Spleen (tissue), 11 donors: ENCODE results near the gene SSR3. TPM values are rescaled to one million over a fixed set of nuclear protein-coding genes. Genes with fewer than 3 reads are reported as not detected.

ENCODE experiments used
- DNase-seq: peaks from one replicate; pipeline ENCODE4 v3.0.0-alpha.2; 2020
- H3K27ac ChIP-seq, 8 donors: fragments of 200-600 bp; sonication (generic) in 7 of 8; 1 replicate in 4 of 8; 2 replicates in 4 of 8; pipeline versions ENCODE4 v1.5.0 to v1.8.0; 2016 to 2021; ENCODE audit warnings: inconsistent platforms in 4 of 8, mild to moderate bottlenecking in 4 of 8, moderate library complexity in 1 of 8
- H3K27me3 ChIP-seq, 7 donors: fragments of 200-600 bp; sonication (generic) in 6 of 7; replicated peaks in 1 of 7; 1 replicate in 4 of 7; 2 replicates in 3 of 7; pipeline versions ENCODE4 v1.5.0 to v1.8.0; 2016 to 2021; ENCODE audit warnings: inconsistent platforms in 3 of 7, mild to moderate bottlenecking in 1 of 7
- H3K36me3 ChIP-seq, 6 donors: fragments of 200-600 bp; sonication (generic) in 5 of 6; 1 replicate in 4 of 6; 2 replicates in 2 of 6; pipeline versions ENCODE4 v1.5.0 to v1.8.0; 2016 to 2021; ENCODE audit warnings: inconsistent platforms in 2 of 6
- H3K4me1 ChIP-seq, 6 donors: fragments of 200-600 bp; sonication (generic) in 5 of 6; 1 replicate in 3 of 6; 2 replicates in 3 of 6; pipeline versions ENCODE4 v1.5.0 to v1.8.0; 2016 to 2021; ENCODE audit warnings: inconsistent platforms in 3 of 6
- H3K4me3 ChIP-seq, 8 donors: fragments of 200-600 bp; sonication (generic) in 7 of 8; 1 replicate in 4 of 8; 2 replicates in 4 of 8; pipeline versions ENCODE4 v1.5.0 to v1.8.0; 2016 to 2021; ENCODE audit warnings: inconsistent platforms in 4 of 8, mild to moderate bottlenecking in 4 of 8, moderate library complexity in 2 of 8
- H3K9me3 ChIP-seq, 8 donors: fragments of 200-600 bp; sonication (generic) in 7 of 8; 1 replicate in 4 of 8; 2 replicates in 4 of 8; pipeline versions ENCODE4 v1.5.0 to v1.8.0; 2016 to 2021; ENCODE audit warnings: inconsistent platforms in 4 of 8
- POLR2A ChIP-seq, 3 donors: fragments of 450-650 bp; IDR thresholded peaks; one replicate each; pipeline ENCODE4 v1.5.1; 2017; ENCODE audit warnings: antibody characterized with exemption in 3 of 3, mild to moderate bottlenecking in 1 of 3
- POLR2AphosphoS5 ChIP-seq, 3 donors: sonication (generic); formaldehyde crosslinking; IDR thresholded peaks; one replicate each; pipeline ENCODE4 v1.5.1; 2017; ENCODE audit warnings: antibody characterized with exemption in 3 of 3
- WGBS, 5 donors: extraction: QIAGEN DNeasy Blood & Tissue Kit in 3 of 5; methylation state at CpG; one replicate each; pipeline versions ENCODE4 v1.1.5 to v1.1.7; 2013 to 2018; 5-methylcytosine and 5-hydroxymethylcytosine counted together
- intact Hi-C: fragments of 100-400 bp; cut with DNase I; formaldehyde crosslinking; loops from one replicate; pipeline ENCODE4 v1.15.0; 2023; ENCODE audit warnings: low total_unique reads
- polyA plus RNA-seq, 3 donors: library from polyadenylated mRNA; stranded (reverse); fragments of 200-250 nt; gene quantifications; one replicate each; pipeline ENCODE4 v1.2.1, GENCODE V29; 2013
- total RNA-seq, 7 donors: library from RNA; depleted of rRNA in 3 of 7; stranded (reverse); fragments of >200 nt in 3 of 7; fragmentation: NEBNext Ultra II Directional in 4 of 7; extraction: Animal tissue kit (Norgen Biotek cat#: 25700) in 4 of 7; gene quantifications; one replicate each; pipeline versions ENCODE4 v1.1.0 to v1.2.1, GENCODE V29; 2016 to 2021
- TF ChIP-seq, protein P1 (sequence below), 11 experiments: fragments of 200-600 bp in 7 of 11; fragments of 450-650 bp in 4 of 11; sonication (generic) in 4 of 11; IDR thresholded peaks in 8 of 11; conservative IDR thresholded peaks in 3 of 11; 1 replicate in 7 of 11; 2 replicates in 4 of 11; pipeline versions ENCODE4 v1.4.0 to v1.8.0; 2016 to 2021; ENCODE audit warnings: antibody characterized with exemption in 11 of 11, inconsistent platforms in 4 of 11, mild to moderate bottlenecking in 1 of 11
- donor health status: healthy with polysubstance abuse.
- donor health status: DM: no; HTN: no; CAD: no; lungs with moderate emphysema.
- donor health status: DM: no; HTN: no; CAD: no.
- donor health status: Bipolar disorder and iron deficiency.
- donor health status: healthy.
- donor health status: DM: no; HTN: no; CAD: no.
- donor health status: DM: yes; HTN: yes; CAD: no.

SSR3 gene
- total and polyA plus RNA-seq, 10 donors: 36.6 to 123 (median 96.7) TPM

DNA sequence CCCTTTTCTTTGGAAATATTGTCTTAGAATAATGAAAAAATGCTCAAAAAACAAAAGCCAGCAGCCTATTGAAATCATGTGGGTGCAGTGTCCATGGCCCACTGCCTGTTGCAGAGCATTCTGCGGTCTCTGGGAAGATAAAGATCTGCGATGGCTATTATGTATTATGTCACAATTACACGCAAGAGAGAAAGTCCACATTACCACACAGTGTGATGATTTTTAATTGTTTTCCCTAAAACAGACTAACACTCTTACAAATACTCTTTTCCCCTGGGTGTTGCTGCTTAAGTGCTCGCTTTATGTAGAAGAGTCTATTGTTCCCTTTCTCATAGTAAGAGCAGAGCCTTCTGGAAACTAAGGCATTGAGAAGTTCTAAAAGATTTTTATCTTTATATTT, 32.2 kb downstream of the SSR3 start:
- Histone ChIP-seq H3K9me3 (no peaks in the 10 kb centered on the region), H3K4me3 (no peak overlapping the region), H3K27me3 (no peaks in the 10 kb centered on the region), H3K36me3 (no peaks in the 10 kb centered on the region), H3K4me1 (peaks cover 0 to 8% (median 4%) of the 10 kb centered on the region in 6 donors), H3K27ac (no peak overlapping the region)
- WGBS, 5 donors: 75 to 87% (median 85%) methylated on average over 4 of the region's 4 CpGs
- TF ChIP-seq, protein P1, sequence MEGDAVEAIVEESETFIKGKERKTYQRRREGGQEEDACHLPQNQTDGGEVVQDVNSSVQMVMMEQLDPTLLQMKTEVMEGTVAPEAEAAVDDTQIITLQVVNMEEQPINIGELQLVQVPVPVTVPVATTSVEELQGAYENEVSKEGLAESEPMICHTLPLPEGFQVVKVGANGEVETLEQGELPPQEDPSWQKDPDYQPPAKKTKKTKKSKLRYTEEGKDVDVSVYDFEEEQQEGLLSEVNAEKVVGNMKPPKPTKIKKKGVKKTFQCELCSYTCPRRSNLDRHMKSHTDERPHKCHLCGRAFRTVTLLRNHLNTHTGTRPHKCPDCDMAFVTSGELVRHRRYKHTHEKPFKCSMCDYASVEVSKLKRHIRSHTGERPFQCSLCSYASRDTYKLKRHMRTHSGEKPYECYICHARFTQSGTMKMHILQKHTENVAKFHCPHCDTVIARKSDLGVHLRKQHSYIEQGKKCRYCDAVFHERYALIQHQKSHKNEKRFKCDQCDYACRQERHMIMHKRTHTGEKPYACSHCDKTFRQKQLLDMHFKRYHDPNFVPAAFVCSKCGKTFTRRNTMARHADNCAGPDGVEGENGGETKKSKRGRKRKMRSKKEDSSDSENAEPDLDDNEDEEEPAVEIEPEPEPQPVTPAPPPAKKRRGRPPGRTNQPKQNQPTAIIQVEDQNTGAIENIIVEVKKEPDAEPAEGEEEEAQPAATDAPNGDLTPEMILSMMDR (IDR thresholded peaks at IDR 0.05 in 8 of 11, conservative IDR thresholded peaks at IDR 0.05 in 3 of 11): no peak
- TF ChIP-seq POLR2AphosphoS5 (IDR thresholded peaks at IDR 0.05) (no peak), POLR2A (IDR thresholded peaks at IDR 0.05) (no peak)
- no peak for DNase-seq
- intact Hi-C loops: no loop called here

GRCh38 chr3:156519758-156520162, 35.2 kb downstream of the SSR3 start:
- no peaks in the 10 kb centered on the region for H3K36me3 ChIP-seq
- H3K27me3 ChIP-seq: no peaks in the 10 kb centered on the region
- TF ChIP-seq POLR2A (IDR thresholded peaks at IDR 0.05): no peak
- TF ChIP-seq, protein P1 (IDR thresholded peaks at IDR 0.05 in 8 of 11, conservative IDR thresholded peaks at IDR 0.05 in 3 of 11): no peak
- no peak for TF ChIP-seq POLR2AphosphoS5 (IDR thresholded peaks at IDR 0.05)
- no peak for DNase-seq
- no peaks in the 10 kb centered on the region for H3K9me3 ChIP-seq
- intact Hi-C loops: no loop called here
- H3K27ac ChIP-seq: no peak overlapping the region
- WGBS, 5 donors: 72 to 91% (median 81%) methylated on average over 1 of the region's 1 CpG
- H3K4me1 ChIP-seq: peaks cover 0 to 2% (median 1%) of the 10 kb centered on the region in 6 donors
- no peak overlapping the region for H3K4me3 ChIP-seq

- intact Hi-C loops: no loop called here
- H3K27me3 ChIP-seq: no peaks in the 10 kb centered on the region
- no peaks in the 10 kb centered on the region for H3K4me1 ChIP-seq
- H3K9me3 ChIP-seq: no peaks in the 10 kb centered on the region
- TF ChIP-seq POLR2AphosphoS5 (IDR thresholded peaks at IDR 0.05): no peak
- TF ChIP-seq POLR2A (IDR thresholded peaks at IDR 0.05): no peak
- TF ChIP-seq, protein P1 (IDR thresholded peaks at IDR 0.05 in 8 of 11, conservative IDR thresholded peaks at IDR 0.05 in 3 of 11): no peak
- no peak for DNase-seq
- no peak overlapping the region for H3K27ac ChIP-seq
- no peak overlapping the region for H3K4me3 ChIP-seq
- no peaks in the 10 kb centered on the region for H3K36me3 ChIP-seq
Observed at GRCh38 chr3:156518726-156519125, 36.2 kb downstream of the SSR3 start.

GRCh38 chr3:156516961-156517360, 38.0 kb downstream of the SSR3 start:
- H3K27ac ChIP-seq: no peak overlapping the region
- H3K4me3 ChIP-seq: no peak overlapping the region
- H3K9me3 ChIP-seq: no peaks in the 10 kb centered on the region
- 36 to 55% (median 43%) methylated on average over 1 of the region's 1 CpG for WGBS, 5 donors
- TF ChIP-seq POLR2AphosphoS5 (IDR thresholded peaks at IDR 0.05) (no peak), POLR2A (IDR thresholded peaks at IDR 0.05) (no peak)
- TF ChIP-seq, protein P1 (IDR thresholded peaks at IDR 0.05 in 8 of 11, conservative IDR thresholded peaks at IDR 0.05 in 3 of 11): no peak
- DNase-seq: no peak
- no peaks in the 10 kb centered on the region for H3K27me3 ChIP-seq
- H3K36me3 ChIP-seq: no peaks in the 10 kb centered on the region
- no peaks in the 10 kb centered on the region for H3K4me1 ChIP-seq
- intact Hi-C loops: no loop called here
